Neural crest cell (in vitro differentiated cells): ENCODE measurements around the gene FHOD3. TPM values are rescaled to one million over a fixed set of nuclear protein-coding genes. Genes with fewer than 3 reads are reported as not detected.
"Not testable (repeated sequence)": the region's sequence is repeated elsewhere in the genome, so short reads cannot be mapped to it uniquely, and the experiment has no call there.

Source experiments
- DNase-seq: peaks from one replicate; pipeline ENCODE4 v3.0.0; 2021; ENCODE audit warnings: low read depth, mixed read lengths, low spot score
- H3K27ac Mint-ChIP-seq: one replicate; pipeline ENCODE4 v1.8.0; 2021; ENCODE audit warnings: mild to moderate bottlenecking, mixed read lengths; ENCODE audit not compliant: unreplicated experiment
- H3K27me3 Mint-ChIP-seq: 2 replicates; pipeline ENCODE4 v1.8.0; 2021; ENCODE audit warnings: low read depth, mild to moderate bottlenecking, mixed read lengths
- H3K36me3 Mint-ChIP-seq: 2 replicates; pipeline ENCODE4 v1.8.0; 2021; ENCODE audit warnings: low read depth, mild to moderate bottlenecking, mixed read lengths
- H3K4me1 Mint-ChIP-seq: 2 replicates; pipeline ENCODE4 v1.8.0; 2021; ENCODE audit warnings: mixed read lengths
- H3K4me3 Mint-ChIP-seq: one replicate; pipeline ENCODE4 v1.8.0; 2021; ENCODE audit warnings: mild to moderate bottlenecking, mixed read lengths
- H3K9me3 Mint-ChIP-seq: 2 replicates; pipeline ENCODE4 v1.8.0; 2021; ENCODE audit warnings: mixed read lengths
- CTCF ChIP-seq: fragments of 200-600 bp; sonication (generic); conservative IDR thresholded peaks from 2 replicates; pipeline ENCODE4 v1.5.0; 2021; ENCODE audit warnings: antibody characterized with exemption, mild to moderate bottlenecking
- total RNA-seq: library from RNA; stranded (reverse); gene quantifications from 2 replicates; pipeline ENCODE4 v1.2.1, GENCODE V29; 2021

The FHOD3 gene
- total RNA-seq, 1 donor from 2014 or later, result 28.6 TPM

DNA sequence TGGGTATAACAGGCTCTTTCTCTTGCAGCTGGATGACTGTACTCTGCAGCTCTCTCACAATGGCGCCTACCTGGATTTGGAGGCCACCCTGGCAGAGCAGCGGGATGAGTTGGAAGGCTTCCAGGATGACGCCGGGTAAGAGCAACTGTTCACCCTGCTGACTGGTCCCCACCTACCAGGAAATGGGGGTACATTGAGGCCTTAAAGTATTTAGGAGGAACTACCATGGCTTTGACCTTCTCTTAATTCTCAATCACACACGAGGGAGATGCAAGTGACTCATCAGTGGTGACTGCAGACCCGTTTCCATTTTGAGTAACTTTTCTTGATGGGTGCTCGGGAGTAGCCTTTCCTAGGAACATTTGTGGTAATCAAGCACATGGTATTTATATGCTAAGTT lies 58.0 kb downstream of the FHOD3 start:
- H3K4me1 Mint-ChIP-seq, result peaks cover 10% of the 10 kb centered on the region
- H3K27me3 Mint-ChIP-seq, result no peaks in the 10 kb centered on the region
- no peak for TF ChIP-seq CTCF
- DNase-seq, result no peak
- H3K9me3 Mint-ChIP-seq, result no peaks in the 10 kb centered on the region
- H3K36me3 Mint-ChIP-seq, result peaks cover 12% of the 10 kb centered on the region
- H3K27ac Mint-ChIP-seq, result no peak overlapping the region
- H3K4me3 Mint-ChIP-seq, result no peak overlapping the region

DNA sequence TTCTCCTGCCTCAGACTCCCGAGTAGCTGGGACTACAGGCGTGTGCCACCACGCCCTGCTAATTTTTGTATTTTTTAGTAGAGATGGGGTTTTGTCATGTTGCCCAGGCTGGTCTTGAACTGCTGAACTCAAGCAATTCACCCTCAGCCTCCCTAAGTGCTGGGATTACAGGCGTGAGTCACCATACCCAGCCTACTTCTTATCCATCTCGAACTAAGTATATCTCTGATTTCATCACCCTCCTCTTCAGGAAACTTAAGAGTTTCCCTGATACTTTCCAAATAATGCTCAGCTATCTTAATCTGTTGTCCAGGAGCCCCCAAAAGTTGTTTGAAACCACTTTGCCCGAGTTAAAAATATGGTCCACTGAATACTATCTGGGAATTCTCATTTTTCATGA lies 59.2 kb downstream of the FHOD3 start:
- not testable (repeated sequence) for H3K4me3 Mint-ChIP-seq, H3K9me3 Mint-ChIP-seq, DNase-seq, H3K27ac Mint-ChIP-seq, H3K4me1 Mint-ChIP-seq, H3K27me3 Mint-ChIP-seq
- H3K36me3 Mint-ChIP-seq, result peaks cover 11% of the 10 kb centered on the region

- Mint-ChIP-seq H3K9me3 (peaks cover 7% of the 10 kb centered on the region), H3K4me3 (no peak overlapping the region), H3K36me3 (peaks cover 20% of the 10 kb centered on the region), H3K27ac (no peak overlapping the region), H3K27me3 (no peaks in the 10 kb centered on the region), H3K4me1 (no peaks in the 10 kb centered on the region)
- DNase-seq, result no peak
- TF ChIP-seq CTCF, result no peak
Measured at GRCh38 chr18:36358141-36358540, 60.6 kb downstream of the FHOD3 start.

DNA sequence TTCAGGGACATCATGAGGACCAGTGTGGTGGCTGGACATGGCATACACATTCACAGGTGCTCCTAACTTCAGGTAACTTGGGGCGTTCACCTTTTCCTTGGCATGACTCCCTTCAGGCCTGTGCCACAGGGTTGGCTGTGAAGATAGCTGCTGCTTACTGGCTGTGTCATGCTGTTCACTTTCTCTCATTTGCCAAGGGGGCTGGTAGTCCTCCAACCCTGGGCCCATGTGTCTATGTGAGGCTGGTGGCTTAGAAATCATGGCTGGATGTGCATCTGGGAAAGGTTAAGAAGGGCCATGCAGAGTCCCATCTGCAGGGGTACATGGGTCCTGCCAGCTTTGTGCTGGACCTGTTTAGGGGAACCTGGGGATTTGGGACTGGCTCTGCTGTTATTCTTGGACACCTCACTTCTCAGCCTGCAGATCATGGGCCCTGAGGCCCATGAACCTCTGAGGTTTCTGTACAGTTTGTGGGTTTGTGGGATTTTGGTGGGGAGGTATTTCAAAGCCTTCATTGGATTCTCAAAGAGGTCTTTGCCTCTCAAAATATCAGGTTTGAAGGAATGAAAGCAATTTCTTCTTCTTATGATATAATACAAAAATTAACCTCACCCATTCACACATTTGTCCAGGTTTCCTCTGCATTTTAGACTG lies 62.9 kb downstream of the FHOD3 start:
- Mint-ChIP-seq H3K4me1 (no peaks in the 10 kb centered on the region), H3K27ac (no peak overlapping the region), H3K27me3 (no peaks in the 10 kb centered on the region), H3K4me3 (no peak overlapping the region), H3K9me3 (peaks cover 10% of the 10 kb centered on the region), H3K36me3 (peaks cover 19% of the 10 kb centered on the region)
- TF ChIP-seq CTCF, result no peak
- DNase-seq, result no peak

DNA sequence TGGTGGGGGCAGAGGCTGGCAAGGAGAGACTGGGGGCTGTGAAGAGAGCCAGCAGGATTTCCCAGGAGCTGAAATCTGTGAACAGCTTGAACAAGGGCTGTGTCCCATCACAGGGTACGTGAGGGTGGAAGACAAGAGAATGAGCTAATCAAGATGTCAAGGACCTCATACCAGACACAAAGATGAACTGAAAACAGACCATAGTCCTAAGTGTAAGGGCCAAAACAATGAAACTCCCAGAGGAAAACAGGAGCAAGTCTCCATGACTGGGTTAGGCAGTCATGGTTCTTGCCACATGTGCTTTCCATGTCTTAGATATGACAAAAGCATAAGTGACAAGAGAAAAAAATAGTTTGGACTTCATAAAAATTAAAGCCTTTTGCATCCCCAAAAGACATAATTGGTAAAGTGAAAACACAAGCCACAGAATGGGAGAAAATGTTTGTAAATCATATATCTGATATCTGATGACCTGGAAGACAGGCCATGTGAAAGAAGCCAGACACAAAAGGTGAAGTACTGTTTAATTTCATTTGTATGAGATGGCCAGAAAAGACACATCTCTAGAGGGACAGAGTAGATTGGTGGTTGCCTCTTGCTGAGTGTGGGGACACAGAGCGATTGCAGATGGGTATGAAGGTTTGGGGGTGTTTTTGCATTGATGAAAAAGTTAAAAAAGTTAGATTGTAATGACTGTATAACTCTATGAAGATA lies 67.6 kb downstream of the FHOD3 start:
- TF ChIP-seq CTCF, result no peak
- no peaks in the 10 kb centered on the region for H3K27me3 Mint-ChIP-seq
- H3K27ac Mint-ChIP-seq, result no peak overlapping the region
- peaks cover 10% of the 10 kb centered on the region for H3K9me3 Mint-ChIP-seq
- DNase-seq, result no peak
- no peaks in the 10 kb centered on the region for H3K4me1 Mint-ChIP-seq
- H3K36me3 Mint-ChIP-seq, result peaks cover 18% of the 10 kb centered on the region
- no peak overlapping the region for H3K4me3 Mint-ChIP-seq
